GM12878 (cell line): Measurements from ENCODE around the gene COL5A1. TPM values are rescaled to one million over a fixed set of nuclear protein-coding genes. Genes with fewer than 3 reads are reported as not detected.

Experiments used
- ATAC-seq: fragments of 200-7000 bp; cut with Tn5 transposase; 3 replicates; pipeline ENCODE4 v1.9.1; 2020; ENCODE audit warnings: mild to moderate bottlenecking, moderate library complexity
- BruUV-seq: library from RNA; stranded (reverse); fragments of 400-500 nt; replicated peaks from 2 replicates; lab custom pipeline; 2021; lab: Mats Ljungman, UMichigan
- CTCF ChIA-PET: fragments of 300-600 bp; sonication (Branson Sonifier 250); formaldehyde crosslinking; extraction: SDS; loops from one replicate; lab custom pipeline; 2021; ENCODE audit warnings: inconsistent platforms; lab: Yijun Ruan, JAX
- POLR2A ChIA-PET: fragments of 350-600 bp; formaldehyde crosslinking; extraction: SDS; loops from one replicate; lab custom pipeline; 2021; ENCODE audit warnings: inconsistent platforms; lab: Charles Lee
- RAD21 ChIA-PET: fragments of 300-600 bp; sonication (Branson Sonifier 250); formaldehyde crosslinking; loops from one replicate; lab custom pipeline; 2023; ENCODE audit warnings: antibody characterized with exemption; ENCODE audit not compliant: unreplicated experiment; lab: Charles Lee
- SMC1A ChIA-PET: fragments of 300-600 bp; sonication (Branson Sonifier 250); formaldehyde crosslinking; loops from one replicate; lab custom pipeline; 2023; ENCODE audit not compliant: unreplicated experiment, uncharacterized antibody; lab: Charles Lee
- DNase-seq: peaks from one replicate; pipeline ENCODE4 v3.0.0-alpha.2; 2011; ENCODE audit warnings: low read depth, low spot score
- FAIRE-seq: peaks from 3 replicates; lab custom pipeline; 2011; peaks lifted over from hg19 to GRCh38; lab: Jason Lieb, UNC
- H2AFZ ChIP-seq: 2 replicates; pipeline ENCODE4 v1.6.0; 2011; ENCODE audit warnings: low read depth, low read length, control low read depth; ENCODE audit not compliant: control insufficient read depth
- H3K27ac ChIP-seq: 2 replicates; pipeline ENCODE4 v1.5.1; 2011; ENCODE audit warnings: control low read depth; ENCODE audit not compliant: control insufficient read depth, insufficient read depth
- H3K27me3 ChIP-seq, 2 experiments: replicated peaks in 1 of 2; 2 replicates each; pipeline versions ENCODE4 v1.6.0 to v1.6.1; 2011; ENCODE audit warnings: low read length in 1 of 2; ENCODE audit not compliant: control insufficient read depth in 2 of 2, insufficient read depth in 2 of 2
- H3K36me3 ChIP-seq, 2 experiments: 2 replicates each; pipeline ENCODE4 v1.5.1; 2011; ENCODE audit warnings: low read length in 1 of 2; ENCODE audit not compliant: control insufficient read depth in 2 of 2, insufficient read depth in 2 of 2
- H3K4me1 ChIP-seq: 2 replicates; pipeline ENCODE4 v1.6.1; 2011; ENCODE audit warnings: mild to moderate bottlenecking, low read length, moderate library complexity, mixed read lengths; ENCODE audit not compliant: control insufficient read depth, insufficient read depth
- H3K4me2 ChIP-seq: 2 replicates; pipeline ENCODE4 v1.6.0; 2011; ENCODE audit warnings: control low read depth; ENCODE audit not compliant: control insufficient read depth, insufficient read depth
- H3K4me3 ChIP-seq: fragments of 200-600 bp; sonication (generic); 2 replicates; pipeline ENCODE4 v1.5.1; 2016
- H3K79me2 ChIP-seq: 2 replicates; pipeline ENCODE4 v1.6.0; 2011; ENCODE audit warnings: low read length; ENCODE audit not compliant: control insufficient read depth, insufficient read depth
- H3K9ac ChIP-seq: 2 replicates; pipeline ENCODE4 v1.8.0; 2011; ENCODE audit warnings: low read length, control low read depth, mixed read lengths; ENCODE audit not compliant: control insufficient read depth, insufficient read depth
- H3K9me3 ChIP-seq: replicated peaks from 3 replicates; pipeline ENCODE4 v1.5.1; 2011; ENCODE audit warnings: mild to moderate bottlenecking, low read length; ENCODE audit not compliant: control insufficient read depth, insufficient read depth
- H4K20me1 ChIP-seq: 2 replicates; pipeline ENCODE4 v1.6.0; 2011; ENCODE audit not compliant: control insufficient read depth, insufficient read depth
- BRCA1 ChIP-seq: IDR thresholded peaks from 2 replicates; pipeline ENCODE4 v1.6.1; 2011; ENCODE audit warnings: low read depth, low read length, improper control_type of control experiment
- CHD4 ChIP-seq: fragments of 200-600 bp; sonication (generic); IDR thresholded peaks from 2 replicates; pipeline ENCODE4 v1.6.1; 2016; ENCODE audit warnings: mild to moderate bottlenecking
- IRF5 ChIP-seq: fragments of 450-650 bp; IDR thresholded peaks from 2 replicates; pipeline ENCODE4 v1.6.1; 2017; ENCODE audit warnings: borderline replicate concordance
- MEF2A ChIP-seq: IDR thresholded peaks from 2 replicates; pipeline ENCODE4 v1.6.1; 2011; ENCODE audit warnings: low read depth, mild to moderate bottlenecking, low read length, moderate library complexity; ENCODE audit not compliant: insufficient read depth
- NKRF ChIP-seq: fragments of 450-650 bp; conservative IDR thresholded peaks from 2 replicates; pipeline ENCODE4 v1.6.1; 2017; ENCODE audit warnings: mild to moderate bottlenecking, moderate library complexity
- PAX8 ChIP-seq: fragments of 450-650 bp; IDR thresholded peaks from 2 replicates; pipeline ENCODE4 v1.6.1; 2017; ENCODE audit warnings: mild to moderate bottlenecking, moderate library complexity
- POLR2AphosphoS5 ChIP-seq: IDR thresholded peaks from 2 replicates; pipeline ENCODE4 v1.6.1; 2011; ENCODE audit warnings: mild to moderate bottlenecking, low read length, inconsistent platforms
- TAF1 ChIP-seq: IDR thresholded peaks from 2 replicates; pipeline ENCODE4 v1.6.1; 2011; ENCODE audit warnings: mild to moderate bottlenecking, low read depth, low read length, borderline replicate concordance
- ZBTB40 ChIP-seq: fragments of 450-650 bp; IDR thresholded peaks from 2 replicates; pipeline ENCODE4 v1.6.1; 2016; ENCODE audit warnings: mild to moderate bottlenecking, moderate library complexity, borderline replicate concordance
- WGBS: methylation state at CpG from one replicate; pipeline ENCODE4 v1.1.6; 2016; ENCODE audit warnings: low lambda C conversion rate; ENCODE audit not compliant: insufficient replicate concordance, insufficient coverage; ENCODE audit errors: missing lambda C conversion rate; 5-methylcytosine and 5-hydroxymethylcytosine counted together
- in situ Hi-C: fragments of 300-500 bp; cut with MboI; formaldehyde crosslinking; loops from 9 replicates; pipeline ENCODE4 v1.14.3; 2018; ENCODE audit warnings: mixed read lengths
- intact Hi-C: fragments of 100-400 bp; cut with micrococcal nuclease; formaldehyde crosslinking; loops from one replicate; pipeline ENCODE4 v1.14.2; 2022; ENCODE audit not compliant: unreplicated experiment
- polyA plus RNA-seq, 11 experiments: library from polyadenylated mRNA; depleted of rRNA in 4 of 11; unstranded in 6 of 11; stranded (reverse) in 5 of 11; fragments of >200 nt; fragmentation: Nextera tagmentation in 4 of 11; fragmentation: Illumina TruSeq in 1 of 11; extraction: Ambion mirVana in 4 of 11; extraction: Trizol in 1 of 11; gene quantifications; 1 replicate in 1 of 11; 2 replicates in 10 of 11; pipeline versions ENCODE4 v1.2.1 to v1.2.3, GENCODE V29; 2011 to 2016; ENCODE audit warnings: inconsistent platforms in 2 of 11, missing spikeins in 2 of 11, low read depth in 1 of 11
- total RNA-seq, 4 experiments: library from RNA; depleted of rRNA in 3 of 4; stranded (reverse); fragments of >200 nt in 3 of 4; fragmentation: Illumina TruSeq in 1 of 4; extraction: Trizol in 1 of 4; gene quantifications; 2 replicates each; pipeline versions ENCODE4 v1.2.1 to v1.2.3, GENCODE V29; 2013 to 2021

The COL5A1 gene
- total and polyA plus RNA-seq, 10 of the 15 experiments (the other 5 are each of a cell fraction or from before 2014, with no cell fraction given), result under 0.01 to 0.15 (median 0.13) TPM; not detected in 4

DNA sequence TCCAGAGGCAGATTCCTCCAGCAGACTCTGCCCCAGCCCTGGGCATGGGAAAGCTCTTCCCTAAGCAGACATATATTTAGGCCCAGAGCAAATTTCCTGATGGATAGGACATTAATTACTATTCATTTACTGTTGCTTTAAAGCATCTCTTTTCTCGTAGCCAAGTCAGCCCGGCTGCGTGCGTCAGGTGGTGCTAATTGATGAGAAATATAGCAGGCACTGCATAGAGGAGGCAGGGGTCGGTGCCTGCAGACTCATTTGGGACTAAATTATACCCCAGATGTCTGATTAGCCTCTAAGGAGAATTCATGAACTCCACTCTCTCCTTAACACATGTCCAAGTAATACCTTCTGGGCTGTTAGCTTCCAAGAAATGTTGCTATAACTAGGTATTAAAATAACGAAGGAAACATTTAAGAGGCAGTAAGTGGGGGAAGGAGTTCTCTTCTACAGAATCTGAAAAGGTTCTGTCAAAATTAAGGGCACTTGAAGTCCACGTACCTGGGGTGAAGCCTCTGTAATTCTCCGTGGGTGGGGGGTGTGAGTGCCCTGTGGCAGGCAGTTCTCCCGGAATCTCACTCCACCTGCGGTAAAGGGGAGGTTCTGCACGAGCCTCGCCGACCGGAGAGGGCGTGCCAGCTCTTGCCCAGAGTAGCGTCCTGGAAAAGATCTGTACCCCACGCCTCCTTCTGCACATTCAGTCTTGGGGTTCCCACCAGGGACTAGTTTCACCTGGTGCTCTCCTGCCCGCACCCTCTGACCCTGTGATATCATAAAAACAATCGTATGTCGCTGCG is 123.1 kb downstream of the COL5A1 start:
- ChIA-PET CTCF (no interaction called here), POLR2A (no interaction called here), SMC1A (no interaction called here), RAD21 (no interaction called here)
- H3K4me1 ChIP-seq, result peaks cover 12% of the 10 kb centered on the region
- no peaks in the 10 kb centered on the region for H4K20me1 ChIP-seq
- 51% methylated on average over 21 of the region's 21 CpGs for WGBS
- no peak for TF ChIP-seq NKRF
- TF ChIP-seq PAX8, result no peak
- no peak for TF ChIP-seq TAF1
- no peak for TF ChIP-seq CHD4
- TF ChIP-seq POLR2AphosphoS5, result no peak
- TF ChIP-seq MEF2A, result no peak
- TF ChIP-seq BRCA1, result no peak
- no peak for TF ChIP-seq IRF5
- TF ChIP-seq ZBTB40, result no peak
- H3K27me3 ChIP-seq, result no peaks in the 10 kb centered on the region; a peak in 1 of 4 replicates
- no peak overlapping the region for H3K9ac ChIP-seq
- H3K79me2 ChIP-seq, result no peaks in the 10 kb centered on the region
- H3K36me3 ChIP-seq, result no peaks in the 10 kb centered on the region
- DNase-seq, result no peak
- no peak overlapping the region for H3K4me2 ChIP-seq
- no peaks in the 10 kb centered on the region; the same call in 2 of the 3 replicates for H3K9me3 ChIP-seq
- no peak overlapping the region for H2AFZ ChIP-seq
- no peak for FAIRE-seq
- ATAC-seq, result no peak
- H3K4me3 ChIP-seq, result no peak overlapping the region
- intact Hi-C loops, result no loop called here
- in situ Hi-C loops, result no loop called here
- H3K27ac ChIP-seq, result no peak overlapping the region
- BruUV-seq, result no TSS peak
